Measurements from ENCODE around the gene SAP30.

Gene SAP30

DNA sequence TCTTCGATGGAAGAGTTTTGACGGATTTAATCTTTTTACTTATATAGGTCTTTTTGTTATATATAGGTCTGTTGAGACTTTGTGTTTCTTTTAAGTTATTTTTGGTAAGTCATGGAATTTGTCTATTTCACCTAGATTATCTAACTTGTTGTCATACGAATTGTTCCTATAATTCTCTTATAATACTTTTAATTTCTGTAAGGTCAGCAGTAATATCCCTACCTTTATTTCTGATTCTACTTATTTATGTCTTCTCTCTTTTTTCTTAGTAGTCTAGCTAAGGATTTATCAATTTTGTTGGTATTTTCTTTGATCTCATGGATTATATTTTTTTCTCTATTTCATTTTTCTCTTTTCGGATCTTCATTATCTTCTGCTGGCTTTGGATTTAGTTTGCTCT lies 11.6 kb downstream of the SAP30 start:
- TF ChIP-seq, protein P1, sequence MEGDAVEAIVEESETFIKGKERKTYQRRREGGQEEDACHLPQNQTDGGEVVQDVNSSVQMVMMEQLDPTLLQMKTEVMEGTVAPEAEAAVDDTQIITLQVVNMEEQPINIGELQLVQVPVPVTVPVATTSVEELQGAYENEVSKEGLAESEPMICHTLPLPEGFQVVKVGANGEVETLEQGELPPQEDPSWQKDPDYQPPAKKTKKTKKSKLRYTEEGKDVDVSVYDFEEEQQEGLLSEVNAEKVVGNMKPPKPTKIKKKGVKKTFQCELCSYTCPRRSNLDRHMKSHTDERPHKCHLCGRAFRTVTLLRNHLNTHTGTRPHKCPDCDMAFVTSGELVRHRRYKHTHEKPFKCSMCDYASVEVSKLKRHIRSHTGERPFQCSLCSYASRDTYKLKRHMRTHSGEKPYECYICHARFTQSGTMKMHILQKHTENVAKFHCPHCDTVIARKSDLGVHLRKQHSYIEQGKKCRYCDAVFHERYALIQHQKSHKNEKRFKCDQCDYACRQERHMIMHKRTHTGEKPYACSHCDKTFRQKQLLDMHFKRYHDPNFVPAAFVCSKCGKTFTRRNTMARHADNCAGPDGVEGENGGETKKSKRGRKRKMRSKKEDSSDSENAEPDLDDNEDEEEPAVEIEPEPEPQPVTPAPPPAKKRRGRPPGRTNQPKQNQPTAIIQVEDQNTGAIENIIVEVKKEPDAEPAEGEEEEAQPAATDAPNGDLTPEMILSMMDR (conservative IDR thresholded peaks at IDR 0.05): no peak
- H3K27ac ChIP-seq: no peak overlapping the region

DNA sequence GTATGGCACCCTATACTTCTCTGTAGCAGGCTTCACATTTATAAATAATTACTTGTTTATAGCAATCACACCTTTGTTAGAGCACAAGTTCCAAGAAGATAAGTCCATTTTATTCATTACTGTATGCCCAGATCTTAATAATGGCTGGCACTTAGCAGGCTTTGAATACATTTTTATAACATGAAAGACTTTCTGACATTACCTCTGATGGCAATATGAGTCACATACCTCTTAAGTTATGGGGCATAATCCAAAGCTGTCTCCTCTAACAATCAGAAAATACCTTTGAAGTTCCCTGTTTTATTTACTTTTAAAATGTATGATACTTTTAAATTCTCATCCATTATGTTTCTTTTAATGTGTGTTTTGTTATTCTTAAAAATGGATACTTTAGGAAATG lies 16.0 kb downstream of the SAP30 start:
- no peak overlapping the region for H3K27ac ChIP-seq

DNA sequence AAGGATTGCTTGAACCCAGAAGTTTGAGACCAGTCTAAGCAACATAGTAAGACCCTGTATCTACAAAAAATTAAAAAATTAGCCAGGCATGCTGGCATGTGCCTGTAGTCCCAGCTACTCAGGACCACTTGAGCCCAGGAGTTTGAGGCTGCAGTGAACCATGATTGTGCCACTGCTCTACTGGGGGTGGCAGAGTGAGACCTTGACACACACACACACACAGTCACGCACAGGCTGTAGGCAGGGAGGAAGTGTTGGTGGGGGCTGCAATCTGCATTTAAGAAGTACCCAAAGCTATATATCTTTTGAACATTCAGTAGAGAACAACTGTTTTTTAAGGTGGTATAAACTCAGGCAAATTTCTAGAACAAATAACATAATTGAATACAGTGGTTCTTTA lies 20.9 kb downstream of the SAP30 start:
- H3K27ac ChIP-seq: no peak overlapping the region
- TF ChIP-seq, protein P1 (conservative IDR thresholded peaks at IDR 0.05): no peak
- TF ChIP-seq ZFX (IDR thresholded peaks at IDR 0.05): no peak

More for the DNA sequence above, 16.0 kb downstream of the SAP30 start:
- TF ChIP-seq, protein P1 (conservative IDR thresholded peaks at IDR 0.05): no peak
- TF ChIP-seq ZFX (IDR thresholded peaks at IDR 0.05): no peak

DNA sequence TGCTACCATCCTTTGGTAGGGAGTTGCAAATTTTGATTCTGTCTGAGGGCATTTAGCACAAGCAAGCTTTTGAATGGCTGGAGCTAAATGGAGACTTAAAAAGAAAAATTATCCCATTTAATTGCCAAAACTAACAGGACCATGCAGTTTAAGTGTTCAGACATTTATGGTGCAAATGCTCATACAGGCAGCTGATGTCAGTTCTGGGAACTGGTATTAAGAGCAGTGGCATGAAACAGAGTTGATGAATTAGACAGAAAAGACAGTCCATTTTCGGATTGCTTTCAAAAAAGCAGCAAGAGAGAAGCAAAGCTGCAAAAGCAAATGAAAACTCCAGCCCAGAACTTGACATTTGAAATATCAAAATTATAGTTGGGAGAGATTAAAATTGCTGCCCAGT lies 26.9 kb downstream of the SAP30 start:
- TF ChIP-seq, protein P1 (conservative IDR thresholded peaks at IDR 0.05): no peak
- no peak for TF ChIP-seq ZFX (IDR thresholded peaks at IDR 0.05)
- H3K27ac ChIP-seq: no peak overlapping the region

DNA sequence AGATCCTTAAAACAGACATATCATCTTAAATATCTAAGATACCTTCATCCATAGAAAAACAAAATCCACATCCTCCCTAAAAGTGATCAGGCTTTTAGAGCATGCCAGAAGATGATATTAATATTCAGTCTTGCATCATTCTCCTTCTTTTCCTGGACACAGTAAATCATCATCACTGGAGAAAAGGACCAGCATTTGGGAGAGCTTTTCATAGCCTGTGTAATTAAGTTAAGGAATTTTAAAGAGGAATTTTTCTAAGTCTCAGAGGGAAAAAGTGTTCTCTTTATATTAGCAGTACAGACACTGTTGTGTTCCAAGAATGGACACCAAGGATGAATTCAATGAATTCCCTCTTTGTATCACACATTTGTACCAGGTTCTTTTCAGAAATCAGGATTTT lies 27.5 kb downstream of the SAP30 start:
- TF ChIP-seq ZFX (IDR thresholded peaks at IDR 0.05): no peak
- TF ChIP-seq, protein P1 (conservative IDR thresholded peaks at IDR 0.05): no peak

DNA sequence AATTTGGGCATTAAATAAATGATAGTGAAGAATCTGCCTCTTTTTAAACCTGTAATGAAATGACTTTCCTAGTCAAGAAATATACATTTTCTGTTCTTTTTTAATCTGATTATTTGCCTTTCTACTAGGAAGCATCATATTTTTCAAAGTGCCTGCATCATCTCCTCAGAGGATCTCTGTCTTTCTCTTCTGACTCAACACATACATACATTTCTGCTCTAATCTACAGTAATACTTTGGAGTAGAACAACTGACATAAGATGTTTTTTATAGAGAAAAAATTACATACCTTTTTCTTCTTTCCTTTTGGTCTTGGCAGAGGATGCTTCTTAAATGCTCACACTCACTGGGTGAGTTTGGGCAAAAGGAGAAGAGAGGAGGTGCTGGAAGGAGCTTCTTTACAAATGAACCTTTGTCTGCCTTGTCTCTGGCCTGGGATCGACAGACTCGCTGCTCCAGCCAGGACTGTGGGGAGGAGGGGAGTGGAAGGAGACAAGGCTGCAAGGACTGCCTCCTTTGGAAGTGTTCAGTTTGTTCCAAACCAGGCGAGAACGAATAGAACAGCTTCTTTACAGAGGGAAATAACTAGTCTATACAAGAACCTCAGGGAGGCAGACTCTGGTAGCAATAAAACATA lies 28.1 kb downstream of the SAP30 start, which contains the start of gene SCRG1:
SCRG1 (minus strand) TSS at position 338 of the 637 bp plus-strand sequence. CDS start 7,702 bp downstream, outside the sequence.
- no peak within 1 kb of the TSS for H3K27ac ChIP-seq
- TF ChIP-seq, protein P1 (conservative IDR thresholded peaks at IDR 0.05): no peak
- TF ChIP-seq ZFX (IDR thresholded peaks at IDR 0.05): no peak

More for the DNA sequence above, 27.5 kb downstream of the SAP30 start:
- no peak overlapping the region for H3K27ac ChIP-seq

DNA sequence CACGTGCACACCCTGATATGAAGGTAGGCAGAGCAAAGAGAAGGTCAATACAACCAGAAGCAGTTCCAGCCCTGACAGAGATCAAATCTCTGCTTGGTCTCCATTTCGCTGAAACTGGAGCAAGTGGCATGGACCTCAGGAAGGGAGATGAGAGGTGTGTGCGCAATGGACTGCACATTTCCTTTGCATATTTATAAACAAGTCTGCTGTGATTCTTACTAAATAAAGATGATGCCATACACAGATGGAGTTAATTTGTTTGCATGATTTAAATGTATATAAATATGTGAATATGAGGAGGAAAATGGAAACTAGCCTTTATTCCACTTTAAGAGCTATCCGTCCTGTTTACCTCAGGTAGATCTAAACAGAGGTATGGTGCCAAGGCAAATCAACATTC lies 30.3 kb downstream of the SAP30 start:
- TF ChIP-seq, protein P1 (conservative IDR thresholded peaks at IDR 0.05): no peak
- no peak for TF ChIP-seq ZFX (IDR thresholded peaks at IDR 0.05)
- no peak overlapping the region for H3K27ac ChIP-seq
